Astrocyte (in vitro differentiated cells and primary cell): Measurements from ENCODE around the gene ZNF593. TPM values are rescaled to one million over a fixed set of nuclear protein-coding genes. Genes with fewer than 3 reads are reported as not detected.

Experiments used
- DNase-seq: peaks from one replicate; pipeline ENCODE4 v3.0.0-alpha.2; 2010; ENCODE audit warnings: low read depth
- FAIRE-seq: peaks from 2 replicates; lab custom pipeline; 2011; peaks lifted over from hg19 to GRCh38; lab: Jason Lieb, UNC
- H2AFZ ChIP-seq: 2 replicates; pipeline ENCODE4 v1.6.0; 2012; ENCODE audit warnings: low read depth, low read length, inconsistent platforms
- H3K27ac ChIP-seq: 2 replicates; pipeline ENCODE4 v1.5.1; 2011; ENCODE audit warnings: low read depth, low read length, inconsistent platforms
- H3K27me3 ChIP-seq: 2 replicates; pipeline ENCODE4 v1.6.0; 2011; ENCODE audit warnings: low read length, inconsistent platforms; ENCODE audit not compliant: insufficient read depth
- H3K36me3 ChIP-seq: 2 replicates; pipeline ENCODE4 v1.5.1; 2011; ENCODE audit warnings: low read length, inconsistent platforms; ENCODE audit not compliant: insufficient read depth
- H3K4me1 ChIP-seq: 2 replicates; pipeline ENCODE4 v1.5.1; 2011; ENCODE audit warnings: low read length, inconsistent platforms; ENCODE audit not compliant: insufficient read depth
- H3K4me2 ChIP-seq: 2 replicates; pipeline ENCODE4 v1.6.0; 2012; ENCODE audit warnings: low read length, inconsistent platforms
- H3K4me3 ChIP-seq: 2 replicates; pipeline ENCODE4 v1.5.1; 2011; ENCODE audit warnings: low read depth, mild to moderate bottlenecking, low read length, inconsistent platforms; ENCODE audit not compliant: insufficient read depth
- H3K79me2 ChIP-seq: 2 replicates; pipeline ENCODE4 v1.6.0; 2012; ENCODE audit warnings: mild to moderate bottlenecking, low read length, inconsistent platforms; ENCODE audit not compliant: insufficient read depth
- H3K9ac ChIP-seq: 2 replicates; pipeline ENCODE4 v1.6.0; 2012; ENCODE audit warnings: mild to moderate bottlenecking, low read length, inconsistent platforms
- H3K9me3 ChIP-seq: 2 replicates; pipeline ENCODE4 v1.5.1; 2012; ENCODE audit warnings: low read depth, mild to moderate bottlenecking, low read length, inconsistent platforms; ENCODE audit not compliant: insufficient read depth
- H4K20me1 ChIP-seq: 2 replicates; pipeline ENCODE4 v1.6.0; 2012; ENCODE audit warnings: low read length, inconsistent platforms; ENCODE audit not compliant: insufficient read depth
- H3K27ac Mint-ChIP-seq: one replicate; pipeline ENCODE4 v1.8.0; 2021; ENCODE audit warnings: mild to moderate bottlenecking, mixed read lengths; ENCODE audit not compliant: unreplicated experiment
- H3K27me3 Mint-ChIP-seq: one replicate; pipeline ENCODE4 v1.8.0; 2021; ENCODE audit warnings: low read depth, mixed read lengths; ENCODE audit not compliant: unreplicated experiment
- H3K36me3 Mint-ChIP-seq: one replicate; pipeline ENCODE4 v1.8.0; 2021; ENCODE audit warnings: low read depth, mixed read lengths; ENCODE audit not compliant: unreplicated experiment
- H3K4me1 Mint-ChIP-seq: one replicate; pipeline ENCODE4 v1.8.0; 2021; ENCODE audit warnings: low read depth, mixed read lengths; ENCODE audit not compliant: unreplicated experiment
- H3K4me3 Mint-ChIP-seq: one replicate; pipeline ENCODE4 v1.8.0; 2021; ENCODE audit warnings: mild to moderate bottlenecking, moderate library complexity, mixed read lengths; ENCODE audit not compliant: unreplicated experiment
- H3K9me3 Mint-ChIP-seq: one replicate; pipeline ENCODE4 v1.8.0; 2021; ENCODE audit warnings: mild to moderate bottlenecking, mixed read lengths; ENCODE audit not compliant: unreplicated experiment
- EZH2 ChIP-seq: IDR thresholded peaks from 2 replicates; pipeline ENCODE4 v1.6.1; 2012; ENCODE audit warnings: mild to moderate bottlenecking, low read length, inconsistent platforms; ENCODE audit not compliant: insufficient read depth
- total RNA-seq: library from RNA; stranded (reverse); gene quantifications from 2 replicates; pipeline ENCODE4 v1.2.1, GENCODE V29; 2021
- TF ChIP-seq, protein P1 (sequence below): IDR thresholded peaks from 2 replicates; pipeline ENCODE4 v1.5.1; 2011; ENCODE audit warnings: low read depth, mild to moderate bottlenecking, inconsistent platforms, low read length, moderate library complexity; ENCODE audit not compliant: insufficient read depth

Gene ZNF593
- total RNA-seq, 1 donor from 2014 or later: 34.4 TPM

DNA sequence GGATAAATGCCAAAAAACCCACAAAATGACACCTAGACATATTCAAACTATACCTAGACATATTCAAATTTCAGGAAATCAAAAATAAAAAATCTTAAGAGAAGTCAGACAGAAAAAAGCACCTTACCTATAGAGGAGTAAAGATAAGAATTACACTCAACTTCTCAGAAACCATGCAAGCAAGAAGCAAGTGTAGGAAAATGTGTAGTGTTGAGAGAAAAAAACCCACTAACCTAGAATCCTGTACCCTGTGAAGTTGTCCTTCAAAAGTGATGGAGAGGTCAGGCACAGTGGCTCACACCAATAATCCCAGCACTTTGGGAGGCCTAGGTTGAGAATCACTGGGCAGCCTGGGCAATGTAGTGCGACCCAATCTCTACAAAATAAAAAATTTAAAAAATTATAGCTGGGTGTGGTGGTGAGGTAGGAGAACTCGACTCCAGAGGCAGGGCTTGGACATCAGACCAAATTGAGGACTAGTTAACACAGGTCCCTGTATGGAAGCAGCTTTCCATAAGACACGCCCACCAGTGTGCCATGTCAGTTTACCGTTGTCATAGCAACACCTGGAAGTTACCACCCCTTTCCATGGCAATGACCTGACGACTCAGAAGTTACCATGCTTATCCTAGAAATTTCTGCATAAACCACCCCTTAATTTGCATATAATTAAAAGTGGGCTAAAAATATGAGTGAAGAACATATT lies 37.4 kb upstream of the ZNF593 start:
- no peaks in the 10 kb centered on the region for H3K9me3 Mint-ChIP-seq
- H3K9ac ChIP-seq: no peak overlapping the region
- H3K79me2 ChIP-seq: no peaks in the 10 kb centered on the region
- no peaks in the 10 kb centered on the region for H3K27me3 ChIP-seq
- FAIRE-seq (no peak), DNase-seq (no peak)
- no peaks in the 10 kb centered on the region for H3K36me3 ChIP-seq
- no peak overlapping the region for H3K4me3 ChIP-seq
- H3K4me2 ChIP-seq: no peak overlapping the region
- peaks cover 5% of the 10 kb centered on the region for H3K4me1 Mint-ChIP-seq
- H3K27ac Mint-ChIP-seq: no peak overlapping the region
- TF ChIP-seq, protein P1, sequence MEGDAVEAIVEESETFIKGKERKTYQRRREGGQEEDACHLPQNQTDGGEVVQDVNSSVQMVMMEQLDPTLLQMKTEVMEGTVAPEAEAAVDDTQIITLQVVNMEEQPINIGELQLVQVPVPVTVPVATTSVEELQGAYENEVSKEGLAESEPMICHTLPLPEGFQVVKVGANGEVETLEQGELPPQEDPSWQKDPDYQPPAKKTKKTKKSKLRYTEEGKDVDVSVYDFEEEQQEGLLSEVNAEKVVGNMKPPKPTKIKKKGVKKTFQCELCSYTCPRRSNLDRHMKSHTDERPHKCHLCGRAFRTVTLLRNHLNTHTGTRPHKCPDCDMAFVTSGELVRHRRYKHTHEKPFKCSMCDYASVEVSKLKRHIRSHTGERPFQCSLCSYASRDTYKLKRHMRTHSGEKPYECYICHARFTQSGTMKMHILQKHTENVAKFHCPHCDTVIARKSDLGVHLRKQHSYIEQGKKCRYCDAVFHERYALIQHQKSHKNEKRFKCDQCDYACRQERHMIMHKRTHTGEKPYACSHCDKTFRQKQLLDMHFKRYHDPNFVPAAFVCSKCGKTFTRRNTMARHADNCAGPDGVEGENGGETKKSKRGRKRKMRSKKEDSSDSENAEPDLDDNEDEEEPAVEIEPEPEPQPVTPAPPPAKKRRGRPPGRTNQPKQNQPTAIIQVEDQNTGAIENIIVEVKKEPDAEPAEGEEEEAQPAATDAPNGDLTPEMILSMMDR: no peak
- TF ChIP-seq EZH2: no peak
- H3K27ac ChIP-seq: no peak overlapping the region
- H3K4me3 Mint-ChIP-seq: no peak overlapping the region
- no peaks in the 10 kb centered on the region for H3K36me3 Mint-ChIP-seq
- H2AFZ ChIP-seq: no peak overlapping the region
- no peaks in the 10 kb centered on the region for H3K9me3 ChIP-seq
- peaks cover 2% of the 10 kb centered on the region for H3K27me3 Mint-ChIP-seq
- no peaks in the 10 kb centered on the region for H4K20me1 ChIP-seq
- H3K4me1 ChIP-seq: no peaks in the 10 kb centered on the region

DNA sequence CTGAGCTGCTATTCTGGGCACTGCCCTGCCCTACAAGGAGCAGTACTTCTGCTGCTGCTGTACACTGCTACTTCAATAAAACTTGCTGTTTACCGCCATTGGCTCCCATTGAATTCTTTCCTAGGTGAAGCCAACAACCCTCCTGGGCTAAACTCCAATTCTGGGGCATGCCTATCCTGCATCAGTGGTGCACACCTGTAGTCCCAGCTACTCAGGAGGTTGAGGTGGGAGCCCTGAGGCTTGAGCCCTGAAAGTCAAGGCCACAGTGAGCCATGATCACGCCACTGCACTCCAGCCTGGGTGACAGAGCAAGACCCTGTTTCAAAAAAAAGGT lies 36.9 kb upstream of the ZNF593 start:
- Mint-ChIP-seq H3K27me3 (peaks cover 2% of the 10 kb centered on the region), H3K36me3 (no peaks in the 10 kb centered on the region), H3K27ac (no peak overlapping the region), H3K4me1 (no peaks in the 10 kb centered on the region), H3K4me3 (no peak overlapping the region), H3K9me3 (no peaks in the 10 kb centered on the region)
- Histone ChIP-seq H3K27me3 (no peaks in the 10 kb centered on the region), H3K9ac (no peak overlapping the region), H2AFZ (no peak overlapping the region), H4K20me1 (no peaks in the 10 kb centered on the region), H3K36me3 (no peaks in the 10 kb centered on the region), H3K4me1 (no peaks in the 10 kb centered on the region), H3K4me2 (no peak overlapping the region), H3K79me2 (no peaks in the 10 kb centered on the region), H3K9me3 (no peaks in the 10 kb centered on the region), H3K4me3 (no peak overlapping the region), H3K27ac (no peak overlapping the region)
- FAIRE-seq: no peak
- DNase-seq: no peak
- TF ChIP-seq, protein P1: no peak
- no peak for TF ChIP-seq EZH2

DNA sequence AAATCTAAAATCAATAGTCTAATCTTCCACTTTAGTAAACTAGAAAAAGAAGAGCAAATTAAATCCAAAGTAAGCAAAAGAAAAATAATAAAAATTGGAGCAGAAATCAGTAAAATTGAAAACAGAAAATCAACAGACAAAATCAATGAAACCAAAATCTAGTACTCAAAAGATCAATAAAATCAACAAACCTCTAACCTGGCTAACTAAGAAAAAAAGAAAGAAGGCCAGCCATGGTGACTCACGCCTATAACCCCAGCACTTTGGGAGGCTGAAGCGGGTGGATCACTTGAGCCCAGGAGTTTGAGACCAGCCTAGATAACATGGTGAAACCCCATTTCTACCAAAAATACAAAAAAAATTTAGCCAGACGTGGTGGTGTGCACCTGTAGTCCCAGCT lies 35.2 kb upstream of the ZNF593 start:
- H3K4me2 ChIP-seq: no peak overlapping the region
- no peaks in the 10 kb centered on the region for H3K36me3 Mint-ChIP-seq
- peaks cover 2% of the 10 kb centered on the region for H3K27me3 ChIP-seq
- no peak overlapping the region for H2AFZ ChIP-seq
- no peak overlapping the region for H3K4me3 ChIP-seq
- no peaks in the 10 kb centered on the region for H3K4me1 Mint-ChIP-seq
- no peak overlapping the region for H3K27ac ChIP-seq
- H3K9me3 ChIP-seq: no peaks in the 10 kb centered on the region
- no peak for TF ChIP-seq EZH2
- TF ChIP-seq, protein P1: no peak
- DNase-seq: no peak
- no peaks in the 10 kb centered on the region for H4K20me1 ChIP-seq
- no peaks in the 10 kb centered on the region for H3K9me3 Mint-ChIP-seq
- H3K4me3 Mint-ChIP-seq: no peak overlapping the region
- no peak for FAIRE-seq
- peaks cover 2% of the 10 kb centered on the region for H3K27me3 Mint-ChIP-seq
- H3K79me2 ChIP-seq: no peaks in the 10 kb centered on the region
- no peaks in the 10 kb centered on the region for H3K4me1 ChIP-seq
- no peak overlapping the region for H3K27ac Mint-ChIP-seq
- H3K36me3 ChIP-seq: no peaks in the 10 kb centered on the region
- H3K9ac ChIP-seq: no peak overlapping the region
